ENCODE measurements around the gene GLS.

The GLS gene

DNA sequence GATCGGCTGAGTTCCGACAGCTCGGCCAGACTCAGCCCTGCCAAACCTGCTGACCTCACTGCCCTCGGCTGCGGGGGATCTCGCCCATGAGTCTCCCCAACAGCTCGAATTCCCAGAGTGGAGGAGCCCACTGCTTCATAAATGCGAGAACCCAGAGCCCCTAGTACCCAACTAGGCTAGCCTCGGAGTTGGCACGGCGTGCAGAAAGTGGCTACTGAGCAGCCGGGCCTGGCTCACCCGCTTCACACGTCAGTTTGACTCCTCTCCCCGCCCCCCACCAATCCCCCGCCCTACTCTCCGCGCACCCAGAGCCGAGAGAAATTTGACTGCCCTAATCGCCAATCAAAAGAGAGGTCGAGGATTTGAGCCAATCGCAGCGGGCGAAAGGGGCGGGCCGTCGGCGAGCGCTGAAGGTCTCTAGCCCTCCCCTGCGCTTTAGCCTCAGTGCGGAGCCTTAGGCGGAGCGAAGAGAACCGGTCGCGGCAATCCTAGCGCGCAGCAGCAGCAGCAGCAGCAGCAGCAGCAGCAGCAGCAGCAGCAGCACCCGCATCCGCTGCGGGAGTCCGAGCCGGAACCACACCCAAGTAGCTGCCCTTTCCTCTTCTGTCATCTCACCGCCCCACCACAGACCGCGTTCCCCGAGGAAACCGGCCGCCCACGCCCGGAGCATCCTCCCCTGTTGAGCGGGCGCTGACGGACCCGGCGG lies at the start of gene GLS:
TSS of gene GLS (plus strand) at position 444 of the 706 bp plus-strand sequence. CDS start 264 bp downstream, outside the sequence.
- in situ Hi-C loops (cut with HindIII; ENCODE audit: low sequenced_read_pairs): no loop called here
- DNase-seq (ENCODE audit: low read depth): peak; percentile 91
- TF ChIP-seq, protein P1, sequence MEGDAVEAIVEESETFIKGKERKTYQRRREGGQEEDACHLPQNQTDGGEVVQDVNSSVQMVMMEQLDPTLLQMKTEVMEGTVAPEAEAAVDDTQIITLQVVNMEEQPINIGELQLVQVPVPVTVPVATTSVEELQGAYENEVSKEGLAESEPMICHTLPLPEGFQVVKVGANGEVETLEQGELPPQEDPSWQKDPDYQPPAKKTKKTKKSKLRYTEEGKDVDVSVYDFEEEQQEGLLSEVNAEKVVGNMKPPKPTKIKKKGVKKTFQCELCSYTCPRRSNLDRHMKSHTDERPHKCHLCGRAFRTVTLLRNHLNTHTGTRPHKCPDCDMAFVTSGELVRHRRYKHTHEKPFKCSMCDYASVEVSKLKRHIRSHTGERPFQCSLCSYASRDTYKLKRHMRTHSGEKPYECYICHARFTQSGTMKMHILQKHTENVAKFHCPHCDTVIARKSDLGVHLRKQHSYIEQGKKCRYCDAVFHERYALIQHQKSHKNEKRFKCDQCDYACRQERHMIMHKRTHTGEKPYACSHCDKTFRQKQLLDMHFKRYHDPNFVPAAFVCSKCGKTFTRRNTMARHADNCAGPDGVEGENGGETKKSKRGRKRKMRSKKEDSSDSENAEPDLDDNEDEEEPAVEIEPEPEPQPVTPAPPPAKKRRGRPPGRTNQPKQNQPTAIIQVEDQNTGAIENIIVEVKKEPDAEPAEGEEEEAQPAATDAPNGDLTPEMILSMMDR (IDR thresholded peaks at IDR 0.05; ENCODE audit: low read depth, low read length, missing control alignments): no peak
- H3K4me3 ChIP-seq (ENCODE audit: low read depth, low read length): peak within 1 kb of the TSS; percentile 63

GRCh38 chr2:190831941-190832340 lies 48.7 kb upstream of the GLS start:
- no peak for DNase-seq (ENCODE audit: low read depth)
- no peak overlapping the region for H3K4me3 ChIP-seq (ENCODE audit: low read depth, low read length)
- in situ Hi-C loops (cut with HindIII; ENCODE audit: low sequenced_read_pairs): no loop called here
- TF ChIP-seq, protein P1 (IDR thresholded peaks at IDR 0.05; ENCODE audit: low read depth, low read length, missing control alignments): no peak

- TF ChIP-seq, protein P1 (IDR thresholded peaks at IDR 0.05; ENCODE audit: low read depth, low read length, missing control alignments): no peak
- in situ Hi-C loops (cut with HindIII; ENCODE audit: low sequenced_read_pairs): loop anchor here (5.0 kb wide), 1 partner anchor 33 kb away; no protein-coding TSS in a partner anchor
- no peak overlapping the region for H3K4me3 ChIP-seq (ENCODE audit: low read depth, low read length)
- DNase-seq (ENCODE audit: low read depth): no peak
These were observed 45.8 kb upstream of the GLS start for GRCh38 chr2:190834890-190835208.

DNA sequence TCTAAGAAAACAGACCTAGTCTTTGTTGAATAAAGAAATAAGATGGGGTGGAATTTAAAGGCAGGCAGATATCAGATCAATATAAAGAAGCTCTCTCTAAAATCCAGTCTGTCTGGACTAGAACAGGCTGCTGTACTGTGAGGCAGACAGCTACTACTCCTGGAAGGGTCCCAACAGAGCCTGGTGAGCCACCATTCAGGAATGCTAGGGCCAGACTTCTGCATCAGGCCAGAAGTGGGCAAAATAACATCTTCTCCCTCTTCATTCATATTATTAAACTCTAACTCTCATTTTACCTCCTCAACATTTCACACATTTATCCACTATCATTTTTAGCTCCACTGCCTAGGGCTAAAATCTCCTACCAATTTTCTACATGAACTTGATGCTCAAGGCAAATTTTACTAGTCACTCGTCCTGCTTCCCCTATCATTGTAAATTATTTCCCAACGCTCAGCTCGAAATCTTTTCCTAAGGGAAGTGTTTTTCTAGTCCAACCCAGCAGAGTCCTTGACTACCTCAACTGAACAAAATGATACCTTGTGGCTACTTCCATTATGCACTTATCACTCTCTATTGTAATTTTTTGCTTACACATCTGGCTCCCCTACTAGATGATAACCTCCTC lies 45.2 kb upstream of the GLS start:
- no peak overlapping the region for H3K4me3 ChIP-seq (ENCODE audit: low read depth, low read length)
- TF ChIP-seq, protein P1 (IDR thresholded peaks at IDR 0.05; ENCODE audit: low read depth, low read length, missing control alignments): no peak
- peak; percentile 79 for DNase-seq (ENCODE audit: low read depth)
- in situ Hi-C loops (cut with HindIII; ENCODE audit: low sequenced_read_pairs): loop anchor here (5.0 kb wide), 1 partner anchor 33 kb away; no protein-coding TSS in a partner anchor

- in situ Hi-C loops (cut with HindIII; ENCODE audit: low sequenced_read_pairs): loop anchor here (5.0 kb wide), 1 partner anchor 34 kb away; no protein-coding TSS in a partner anchor
- TF ChIP-seq, protein P1 (IDR thresholded peaks at IDR 0.05; ENCODE audit: low read depth, low read length, missing control alignments): no peak
- DNase-seq (ENCODE audit: low read depth): no peak
- no peak overlapping the region for H3K4me3 ChIP-seq (ENCODE audit: low read depth, low read length)
These were observed 43.9 kb upstream of the GLS start for GRCh38 chr2:190836767-190837166.

DNA sequence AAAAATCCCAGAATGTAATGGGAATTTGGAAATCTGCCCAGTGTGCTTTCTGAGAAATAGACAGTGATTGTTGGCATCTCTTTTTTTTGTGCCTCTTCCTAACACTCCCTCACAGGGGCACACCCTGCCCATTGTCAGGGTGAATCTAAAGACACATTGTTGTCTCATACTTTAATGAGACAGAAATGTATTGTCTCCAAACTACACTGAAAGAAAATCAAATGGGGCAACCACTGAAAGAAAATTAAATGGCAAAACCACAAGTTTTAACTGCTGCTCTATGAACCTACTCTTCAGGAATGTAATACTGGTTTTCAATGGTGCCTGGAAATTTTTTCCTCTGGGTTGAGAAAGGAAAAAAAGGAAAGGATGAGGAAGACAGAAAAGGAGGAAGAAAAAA lies 43.2 kb upstream of the GLS start:
- no peak for DNase-seq (ENCODE audit: low read depth)
- H3K4me3 ChIP-seq (ENCODE audit: low read depth, low read length): no peak overlapping the region
- in situ Hi-C loops (cut with HindIII; ENCODE audit: low sequenced_read_pairs): loop anchor here (5.0 kb wide), 1 partner anchor 35 kb away; no protein-coding TSS in a partner anchor
- TF ChIP-seq, protein P1 (IDR thresholded peaks at IDR 0.05; ENCODE audit: low read depth, low read length, missing control alignments): no peak
